Fibroblast of lung (primary cell): ENCODE measurements around the gene SYT11. TPM values are rescaled to one million over a fixed set of nuclear protein-coding genes. Genes with fewer than 3 reads are reported as not detected.
A peak's percentile ranks its signal among the peaks of the same experiment; 100 is the strongest.

Experiments used
- DNase-seq, 2 donors: peaks; one replicate each; pipeline versions ENCODE4 v3.0.0 to v3.0.0-alpha.2; 2010; ENCODE audit warnings: low read depth in 2 of 2
- H2AFZ ChIP-seq: 2 replicates; pipeline ENCODE4 v1.5.1; 2012; ENCODE audit warnings: low read length, control low read depth, inconsistent platforms
- H3K27ac ChIP-seq: 2 replicates; pipeline ENCODE4 v1.5.1; 2011; ENCODE audit warnings: low read length, control low read depth; ENCODE audit not compliant: insufficient read depth
- H3K27me3 ChIP-seq: 2 replicates; pipeline ENCODE4 v1.5.1; 2011; ENCODE audit warnings: mild to moderate bottlenecking, low read length; ENCODE audit not compliant: control insufficient read depth, insufficient read depth
- H3K36me3 ChIP-seq: 2 replicates; pipeline ENCODE4 v1.5.1; 2011; ENCODE audit warnings: low read length; ENCODE audit not compliant: control insufficient read depth, insufficient read depth
- H3K4me1 ChIP-seq: 2 replicates; pipeline ENCODE4 v1.5.1; 2011; ENCODE audit warnings: low read length; ENCODE audit not compliant: control insufficient read depth, insufficient read depth; ENCODE audit errors: extremely low read depth
- H3K4me2 ChIP-seq: 2 replicates; pipeline ENCODE4 v1.5.1; 2011; ENCODE audit warnings: low read length, control low read depth; ENCODE audit not compliant: insufficient read depth; ENCODE audit errors: extremely low read depth
- H3K4me3 ChIP-seq, 4 experiments: fragments of 200-600 bp in 1 of 4; sonication (generic) in 1 of 4; replicated peaks in 1 of 4; 2 replicates each; pipeline ENCODE4 v1.5.1; 2011 to 2016; ENCODE audit warnings: low read length in 4 of 4, low read depth in 3 of 4, mild to moderate bottlenecking in 3 of 4, control low read depth in 2 of 4, inconsistent platforms in 1 of 4, mixed read lengths in 1 of 4; ENCODE audit not compliant: insufficient read depth in 1 of 4; ENCODE audit errors: control extremely low read depth in 1 of 4
- H3K79me2 ChIP-seq: 2 replicates; pipeline ENCODE4 v1.5.1; 2012; ENCODE audit warnings: mild to moderate bottlenecking, low read length, inconsistent platforms; ENCODE audit not compliant: control insufficient read depth, insufficient read depth
- H3K9ac ChIP-seq: 2 replicates; pipeline ENCODE4 v1.5.1; 2011; ENCODE audit warnings: mild to moderate bottlenecking, low read length, control low read depth; ENCODE audit not compliant: insufficient read depth
- H3K9me3 ChIP-seq: 2 replicates; pipeline ENCODE4 v1.5.1; 2012; ENCODE audit warnings: low read depth, low read length; ENCODE audit not compliant: control insufficient read depth, insufficient read depth
- H4K20me1 ChIP-seq: 2 replicates; pipeline ENCODE4 v1.5.1; 2011; ENCODE audit warnings: low read length; ENCODE audit not compliant: control insufficient read depth, insufficient read depth; ENCODE audit errors: extremely low read depth
- EZH2 ChIP-seq: IDR thresholded peaks from 2 replicates; pipeline ENCODE4 v1.5.1; 2012; ENCODE audit warnings: low read length, control low read depth, mild to moderate bottlenecking; ENCODE audit errors: missing control alignments
- polyA plus RNA-seq, 2 donors: library from polyadenylated mRNA; depleted of rRNA in 1 of 2; stranded (reverse) in 1 of 2; unstranded in 1 of 2; fragments of >200 nt; gene quantifications; 2 replicates each; pipeline ENCODE4 v1.2.1, GENCODE V29; 2011 to 2012; ENCODE audit warnings: missing spikeins in 1 of 2
- total RNA-seq: library from RNA; depleted of rRNA; stranded (reverse); fragments of >200 nt; gene quantifications from 2 replicates; pipeline ENCODE4 v1.2.1, GENCODE V29; 2014
- TF ChIP-seq, protein P1 (sequence below), 2 donors: IDR thresholded peaks in 1 of 2; conservative IDR thresholded peaks in 1 of 2; 1 replicate in 1 of 2; 2 replicates in 1 of 2; pipeline ENCODE4 v1.5.1; 2011 to 2012; ENCODE audit warnings: low read length in 2 of 2, control low read depth in 1 of 2, inconsistent platforms in 1 of 2, low read depth in 1 of 2, mild to moderate bottlenecking in 1 of 2

SYT11 gene
- total and polyA plus RNA-seq, 2 donors (not counting 1 experiment from before 2014, with no cell fraction given), result 36.8 to 71.3 TPM

DNA sequence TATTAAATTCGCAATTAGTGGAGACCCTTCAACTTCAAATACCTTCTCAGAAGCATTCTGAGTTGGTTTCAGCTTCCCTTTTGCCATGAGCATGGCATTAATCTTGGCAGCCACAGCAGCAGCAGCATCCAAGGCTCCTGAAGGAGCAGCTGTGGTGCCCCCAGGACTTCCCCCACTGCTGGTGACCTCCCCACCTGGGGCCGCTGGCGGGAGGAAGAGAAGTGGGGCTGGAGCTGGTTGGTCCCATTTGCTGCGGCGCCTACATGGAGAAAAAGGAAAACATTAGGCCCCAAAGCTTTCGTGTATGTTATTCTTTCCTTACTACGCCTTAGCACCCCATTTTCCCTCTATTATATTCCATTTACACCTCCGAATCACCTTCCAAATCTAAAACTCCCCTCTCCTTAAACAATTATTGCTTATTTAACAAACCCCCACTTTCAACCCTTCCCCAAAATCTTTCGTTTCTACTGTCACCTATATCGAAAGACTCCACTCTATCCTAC is 74.3 kb downstream of the SYT11 start:
- peaks cover 12% of the 10 kb centered on the region for H3K4me1 ChIP-seq
- no peaks in the 10 kb centered on the region for H3K9me3 ChIP-seq
- peaks cover 2% of the 10 kb centered on the region for H3K36me3 ChIP-seq
- H3K9ac ChIP-seq, result peak overlapping the region; percentile 96
- H4K20me1 ChIP-seq, result no peaks in the 10 kb centered on the region
- no peak overlapping the region for H2AFZ ChIP-seq
- H3K27ac ChIP-seq, result peak overlapping the region; percentile 96
- peak overlapping the region; percentile 84 for H3K4me2 ChIP-seq
- no peak for TF ChIP-seq EZH2
- TF ChIP-seq, protein P1, sequence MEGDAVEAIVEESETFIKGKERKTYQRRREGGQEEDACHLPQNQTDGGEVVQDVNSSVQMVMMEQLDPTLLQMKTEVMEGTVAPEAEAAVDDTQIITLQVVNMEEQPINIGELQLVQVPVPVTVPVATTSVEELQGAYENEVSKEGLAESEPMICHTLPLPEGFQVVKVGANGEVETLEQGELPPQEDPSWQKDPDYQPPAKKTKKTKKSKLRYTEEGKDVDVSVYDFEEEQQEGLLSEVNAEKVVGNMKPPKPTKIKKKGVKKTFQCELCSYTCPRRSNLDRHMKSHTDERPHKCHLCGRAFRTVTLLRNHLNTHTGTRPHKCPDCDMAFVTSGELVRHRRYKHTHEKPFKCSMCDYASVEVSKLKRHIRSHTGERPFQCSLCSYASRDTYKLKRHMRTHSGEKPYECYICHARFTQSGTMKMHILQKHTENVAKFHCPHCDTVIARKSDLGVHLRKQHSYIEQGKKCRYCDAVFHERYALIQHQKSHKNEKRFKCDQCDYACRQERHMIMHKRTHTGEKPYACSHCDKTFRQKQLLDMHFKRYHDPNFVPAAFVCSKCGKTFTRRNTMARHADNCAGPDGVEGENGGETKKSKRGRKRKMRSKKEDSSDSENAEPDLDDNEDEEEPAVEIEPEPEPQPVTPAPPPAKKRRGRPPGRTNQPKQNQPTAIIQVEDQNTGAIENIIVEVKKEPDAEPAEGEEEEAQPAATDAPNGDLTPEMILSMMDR (conservative IDR thresholded peaks at IDR 0.05 in 1 of 2, IDR thresholded peaks at IDR 0.05 in 1 of 2; ENCODE audit: low read depth in 1 of 2, low read length in 2 of 2), result no peak
- peak overlapping the region; percentile 94 to 98 (median 96) for H3K4me3 ChIP-seq
- H3K27me3 ChIP-seq, result no peaks in the 10 kb centered on the region
- H3K79me2 ChIP-seq, result peaks cover 49% of the 10 kb centered on the region
- DNase-seq, result no peak

DNA sequence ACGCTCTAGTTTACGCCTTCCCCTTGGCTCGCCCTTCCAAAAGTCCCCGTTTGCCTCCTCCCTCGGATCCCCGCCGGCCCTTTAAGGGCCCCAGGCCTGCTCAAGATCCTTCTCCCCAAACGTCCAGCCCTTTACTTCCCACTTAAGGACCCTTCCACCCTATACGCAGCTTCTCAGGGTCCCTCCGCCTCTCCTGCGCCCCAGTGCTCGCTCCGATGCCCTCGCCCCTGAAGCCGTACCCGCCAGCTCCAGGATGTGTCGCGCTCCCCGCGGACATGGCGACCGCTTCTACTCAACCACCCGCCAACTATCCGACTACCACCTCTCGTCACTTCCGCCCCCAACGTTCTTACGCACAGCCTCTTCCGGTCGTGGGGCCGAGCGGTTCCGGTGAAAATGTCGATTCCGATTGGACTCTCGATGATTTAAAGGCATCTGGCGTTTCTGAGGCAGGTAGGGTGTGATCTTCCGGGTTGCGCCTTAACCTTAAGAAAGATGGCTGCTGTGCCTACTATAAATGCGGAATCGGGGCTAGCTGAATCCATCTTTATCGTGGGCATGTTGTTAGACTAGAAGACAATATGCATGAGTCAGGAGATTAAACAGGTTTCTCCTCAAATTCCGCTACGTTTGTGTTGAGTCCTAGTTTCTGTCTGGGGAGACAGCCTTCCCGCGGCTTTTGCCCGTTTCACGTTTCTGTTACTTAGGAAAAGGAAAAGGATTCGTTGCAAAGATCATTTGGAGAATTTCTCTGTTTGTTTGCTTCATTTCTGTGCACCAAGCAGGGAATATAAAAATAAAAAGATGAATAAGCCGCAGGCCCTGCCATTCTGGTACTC is 74.9 kb downstream of the SYT11 start, which contains the start of gene KHDC4:
Gene KHDC4, minus strand, starts transcription at position 317 of the 839 bp plus-strand sequence. Its CDS starts 40 bp downstream, at position 277.
- Histone ChIP-seq H3K27me3 (no peaks in the 10 kb centered on the region), H3K9me3 (no peaks in the 10 kb centered on the region), H4K20me1 (no peaks in the 10 kb centered on the region), H2AFZ (peak within 1 kb of the TSS; percentile 88), H3K4me3 (peak within 1 kb of the TSS; percentile 94 to 98 (median 96)), H3K4me1 (peaks cover 12% of the 10 kb centered on the region), H3K36me3 (peaks cover 2% of the 10 kb centered on the region), H3K79me2 (peaks cover 45% of the 10 kb centered on the region), H3K4me2 (peak within 1 kb of the TSS; percentile 98), H3K27ac (peak within 1 kb of the TSS; percentile 96), H3K9ac (peak within 1 kb of the TSS; percentile 96)
- peak; percentile 99 for DNase-seq
- TF ChIP-seq EZH2, result no peak
- TF ChIP-seq, protein P1 (conservative IDR thresholded peaks at IDR 0.05 in 1 of 2, IDR thresholded peaks at IDR 0.05 in 1 of 2; ENCODE audit: low read depth in 1 of 2, low read length in 2 of 2), result no peak

Other genes with a start within 250 kb of the SYT11 start
- gene MSTO1, start 249.3 kb upstream of the SYT11 start, total RNA-seq, result 19.5 and 21.3 TPM in 2 replicates
- 14.9 and 22.1 TPM in 2 replicates for gene MSTO1, start 249.3 kb upstream of the SYT11 start, polyA plus RNA-seq
- gene YY1AP1, start 170.8 kb upstream of the SYT11 start, total RNA-seq, result 53.9 and 70.8 TPM in 2 replicates
- 86.4 and 87.6 TPM in 2 replicates for gene YY1AP1, start 170.8 kb upstream of the SYT11 start, polyA plus RNA-seq
- gene DAP3, start 170.5 kb upstream of the SYT11 start, total RNA-seq, result 53.7 and 54.2 TPM in 2 replicates
- gene DAP3, start 170.5 kb upstream of the SYT11 start, polyA plus RNA-seq, result 103 and 124 TPM in 2 replicates
- 22.1 and 30.9 TPM in 2 replicates for gene GON4L, start 2.4 kb upstream of the SYT11 start, total RNA-seq
- gene GON4L, start 2.4 kb upstream of the SYT11 start, polyA plus RNA-seq, result 20.2 and 20.3 TPM in 2 replicates
- gene RIT1, start 51.8 kb downstream of the SYT11 start, total RNA-seq, result 25.2 and 33.4 TPM in 2 replicates
- gene RIT1, start 51.8 kb downstream of the SYT11 start, polyA plus RNA-seq, result 51.0 and 56.8 TPM in 2 replicates
- gene KHDC4, start 74.8 kb downstream of the SYT11 start, total RNA-seq, result 18.2 and 24.6 TPM in 2 replicates
- 19.5 and 25.4 TPM in 2 replicates for gene KHDC4, start 74.8 kb downstream of the SYT11 start, polyA plus RNA-seq
- gene RXFP4, start 82.1 kb downstream of the SYT11 start, total RNA-seq, result not detected in 2 replicates
- gene RXFP4, start 82.1 kb downstream of the SYT11 start, polyA plus RNA-seq, result not detected in 2 replicates
- gene ARHGEF2, start 119.0 kb downstream of the SYT11 start, total RNA-seq, result 208 and 276 TPM in 2 replicates
- 93.9 and 103 TPM in 2 replicates for gene ARHGEF2, start 119.0 kb downstream of the SYT11 start, polyA plus RNA-seq
- gene SSR2, start 161.4 kb downstream of the SYT11 start, total RNA-seq, result 304 and 455 TPM in 2 replicates
- gene SSR2, start 161.4 kb downstream of the SYT11 start, polyA plus RNA-seq, result 673 and 941 TPM in 2 replicates
- 8.7 and 11.1 TPM in 2 replicates for gene UBQLN4, start 194.2 kb downstream of the SYT11 start, total RNA-seq
- 12.5 and 26.0 TPM in 2 replicates for gene UBQLN4, start 194.2 kb downstream of the SYT11 start, polyA plus RNA-seq
- 75.0 and 84.7 TPM in 2 replicates for gene LAMTOR2, start 195.2 kb downstream of the SYT11 start, total RNA-seq
- 56.3 and 59.0 TPM in 2 replicates for gene LAMTOR2, start 195.2 kb downstream of the SYT11 start, polyA plus RNA-seq
- not detected in 2 replicates for gene RAB25, start 201.6 kb downstream of the SYT11 start, total RNA-seq
- gene RAB25, start 201.6 kb downstream of the SYT11 start, polyA plus RNA-seq, result not detected in 2 replicates
- 1.5 and 1.7 TPM in 2 replicates for gene MEX3A, start 222.9 kb downstream of the SYT11 start, total RNA-seq
- 0.96 and 2.1 TPM in 2 replicates for gene MEX3A, start 222.9 kb downstream of the SYT11 start, polyA plus RNA-seq